SK-N-SH treated with all-trans-retinoic acid at 6 μM for 48 hours (cell line): ENCODE results near the gene CAPN1.

ENCODE experiments used
- ARNTL ChIP-seq: fragments of 450-650 bp; formaldehyde crosslinking; IDR thresholded peaks from 2 replicates; pipeline ENCODE4 v1.5.0; 2020; ENCODE audit warnings: low read depth, mild to moderate bottlenecking, moderate library complexity, borderline replicate concordance
- BACH2 ChIP-seq: fragments of 250-450 bp; sonication (Bioruptor Pico); IDR thresholded peaks from 2 replicates; pipeline ENCODE4 v1.9.0; 2021; ENCODE audit warnings: mild to moderate bottlenecking, borderline replicate concordance
- CSRNP3 ChIP-seq: fragments of 250-450 bp; sonication (Bioruptor Pico); IDR thresholded peaks from 2 replicates; pipeline ENCODE4 v1.5.1; 2021; ENCODE audit warnings: mild to moderate bottlenecking, moderate library complexity
- ESRRG ChIP-seq: fragments of 250-450 bp; sonication (Bioruptor Pico); IDR thresholded peaks from 2 replicates; pipeline ENCODE4 v1.6.1; 2021; ENCODE audit warnings: mild to moderate bottlenecking
- GLIS3 ChIP-seq: fragments of 250-450 bp; sonication (Bioruptor Pico); IDR thresholded peaks from 2 replicates; pipeline ENCODE4 v1.5.0; 2020; ENCODE audit warnings: mild to moderate bottlenecking, moderate library complexity
- ISL1 ChIP-seq: fragments of 250-450 bp; sonication (Bioruptor Pico); IDR thresholded peaks from 2 replicates; pipeline ENCODE4 v2.1.2; 2022; ENCODE audit warnings: mild to moderate bottlenecking, moderate library complexity
- PATZ1 ChIP-seq: fragments of 250-450 bp; sonication (Bioruptor Pico); IDR thresholded peaks from 2 replicates; pipeline ENCODE4 v1.8.0; 2020; ENCODE audit warnings: mild to moderate bottlenecking, moderate library complexity, borderline replicate concordance
- PPARA ChIP-seq: fragments of 250-450 bp; sonication (Bioruptor Pico); IDR thresholded peaks from 2 replicates; pipeline ENCODE4 v1.5.0; 2020; ENCODE audit warnings: mild to moderate bottlenecking, borderline replicate concordance
- RARB ChIP-seq: fragments of 250-450 bp; sonication (Bioruptor Pico); IDR thresholded peaks from 2 replicates; pipeline ENCODE4 v1.8.0; 2021; ENCODE audit warnings: mild to moderate bottlenecking, moderate library complexity
- ZC3H10 ChIP-seq: fragments of 250-450 bp; sonication (Bioruptor Pico); IDR thresholded peaks from 2 replicates; pipeline ENCODE4 v1.5.1; 2021; ENCODE audit warnings: mild to moderate bottlenecking, moderate library complexity
- ZFP3 ChIP-seq: fragments of 250-450 bp; sonication (Bioruptor Pico); IDR thresholded peaks from 2 replicates; pipeline ENCODE4 v1.5.0; 2020; ENCODE audit warnings: mild to moderate bottlenecking, moderate library complexity

DNA sequence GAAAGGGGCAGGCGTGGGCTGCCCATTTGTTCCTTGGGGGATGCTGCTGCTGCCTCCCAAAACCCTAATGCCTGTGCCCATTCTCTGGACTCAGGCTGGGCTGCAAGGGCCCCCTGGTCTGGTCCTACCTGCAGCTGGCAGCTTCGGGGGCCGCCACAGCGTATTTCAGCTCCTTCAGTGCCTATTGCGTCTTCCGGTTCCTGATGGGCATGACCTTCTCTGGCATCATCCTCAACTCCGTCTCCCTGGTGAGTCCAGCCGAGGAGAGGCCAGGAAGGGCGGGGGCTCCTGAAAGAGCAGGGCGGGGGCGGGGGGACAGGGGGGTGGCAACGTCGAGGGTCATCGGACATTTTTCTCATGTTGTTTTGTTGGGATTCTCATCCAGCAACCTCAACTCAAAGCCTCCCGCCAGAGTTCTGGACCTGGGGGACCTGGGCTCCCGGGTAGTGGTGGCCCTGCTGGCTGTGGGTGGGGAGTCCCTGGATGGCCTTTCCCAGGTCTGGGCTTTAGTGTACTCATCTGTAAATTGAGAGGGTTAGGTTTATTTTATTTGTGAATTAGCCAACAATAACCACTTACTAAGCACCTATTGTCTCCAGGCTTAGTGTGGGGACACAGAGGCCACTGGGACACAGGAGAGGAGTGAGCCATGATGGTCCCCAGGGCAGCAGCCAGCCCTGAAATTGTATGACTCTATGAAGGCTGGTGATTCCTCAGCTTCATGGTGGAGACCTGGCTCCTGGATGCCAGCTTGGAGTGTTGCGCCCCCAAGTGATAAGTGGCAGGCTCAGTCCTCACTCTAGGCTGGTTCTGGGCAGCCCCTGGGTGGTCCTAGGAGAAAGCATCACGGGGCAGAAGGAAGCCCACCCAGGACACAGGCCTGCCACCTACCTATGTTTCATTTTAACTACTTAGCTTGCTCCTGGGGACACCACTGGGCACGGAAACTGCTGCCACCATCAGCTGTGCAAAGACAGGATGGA is 36.0 kb downstream of the CAPN1 start:
- TF ChIP-seq RARB (CRISPR knock-in tag) (no peak), PATZ1 (CRISPR knock-in tag) (no peak), CSRNP3 (CRISPR knock-in tag) (no peak), ZC3H10 (CRISPR knock-in tag) (no peak), ARNTL (no peak), BACH2 (CRISPR knock-in tag) (no peak), GLIS3 (CRISPR knock-in tag) (no peak), ZFP3 (CRISPR knock-in tag) (no peak), PPARA (CRISPR knock-in tag) (no peak), ISL1 (no peak), ESRRG (no peak)
